ENCODE results near the gene THEMIS.

DNA sequence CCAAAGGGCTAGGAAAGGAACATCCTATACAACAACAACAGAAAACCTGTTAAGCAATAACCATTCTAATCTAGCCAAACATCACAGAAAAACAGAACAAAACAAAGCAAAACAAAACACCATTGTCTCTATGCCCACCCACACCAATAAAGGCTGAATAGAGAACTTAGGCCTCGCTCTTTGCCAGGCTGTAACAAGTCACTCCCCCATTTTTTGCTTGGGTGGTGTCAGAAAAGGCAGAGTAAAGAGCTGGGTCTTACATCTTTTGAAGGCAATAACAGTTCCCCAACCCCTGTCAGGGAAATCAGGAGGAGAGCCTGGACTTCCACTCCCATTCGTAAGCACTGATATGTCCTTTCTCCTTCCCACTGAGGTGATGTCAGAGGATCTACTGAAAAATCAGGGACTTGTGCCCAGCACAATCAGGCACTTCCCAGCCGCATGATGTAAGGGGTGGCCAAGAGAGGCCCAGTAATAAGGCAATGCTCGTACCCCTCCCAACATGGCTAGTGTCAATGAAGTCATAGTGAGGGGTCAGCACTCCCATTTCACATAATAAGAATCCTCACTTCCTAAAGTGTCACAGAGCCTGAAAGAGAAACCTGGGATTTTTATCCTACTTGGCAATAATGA lies 31.0 kb downstream of the THEMIS start:
- TF ChIP-seq CTCF (IDR thresholded peaks at IDR 0.05; ENCODE audit: low read depth, low read length, poor library complexity, severe bottlenecking) (no peak), EZH2phosphoT487 (IDR thresholded peaks at IDR 0.05; ENCODE audit: borderline replicate concordance, low read length) (no peak)
